ENCODE measurements around the gene TTC1.

Gene TTC1

DNA sequence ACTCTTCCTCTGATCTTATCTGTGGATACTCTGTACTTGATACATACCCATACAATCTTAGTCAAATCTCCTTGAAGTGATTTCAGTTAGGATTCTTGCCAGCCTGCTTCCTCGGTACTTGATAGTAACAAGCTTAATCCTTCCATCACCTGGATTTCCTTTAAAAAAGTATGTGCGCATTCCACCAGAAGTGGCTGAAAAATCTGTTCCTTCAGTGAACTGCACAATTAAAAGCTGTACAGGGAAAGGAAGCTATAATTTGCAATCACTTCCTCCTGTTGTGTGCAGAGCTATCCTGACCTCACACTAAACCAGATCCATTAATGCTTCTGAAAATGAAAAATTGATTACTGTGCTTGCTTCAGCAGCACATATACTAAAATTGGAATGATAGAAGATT, 63.0 kb downstream of the TTC1 start:
- Histone ChIP-seq H3K9me3 (ENCODE audit: control insufficient read depth, low read depth, low read length) (no peaks in the 10 kb centered on the region), H3K9ac (ENCODE audit: low read length) (no peak overlapping the region), H3K4me3 (ENCODE audit: low read length) (no peak overlapping the region), H3K36me3 (ENCODE audit: control insufficient read depth, low read depth, low read length) (no peaks in the 10 kb centered on the region), H3K4me1 (ENCODE audit: control insufficient read depth, low read depth, low read length) (peaks cover 6% of the 10 kb centered on the region), H3K27ac (ENCODE audit: low read length) (no peak overlapping the region), H3K27me3 (ENCODE audit: control insufficient read depth, insufficient read depth, low read length) (no peaks in the 10 kb centered on the region)

DNA sequence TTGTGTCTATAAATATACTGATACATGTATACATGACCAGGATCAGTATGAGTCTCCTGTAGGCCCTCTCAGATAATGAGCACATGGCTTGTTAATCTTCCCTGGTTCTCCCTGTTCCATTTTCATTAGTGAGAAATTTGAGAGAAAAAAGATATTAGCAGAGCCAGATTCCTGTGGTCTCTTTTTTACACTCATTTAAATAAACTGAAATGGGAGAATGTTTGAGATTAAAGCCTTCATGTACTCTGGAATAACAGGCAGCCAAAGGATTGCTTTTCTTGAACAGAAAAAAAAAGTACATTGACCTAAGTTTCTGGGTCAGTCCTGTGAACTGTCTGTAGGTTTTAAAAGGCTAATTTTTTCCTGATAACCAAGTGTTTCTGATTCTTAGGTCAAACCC, 66.1 kb downstream of the TTC1 start:
- H3K36me3 ChIP-seq (ENCODE audit: control insufficient read depth, low read depth, low read length): peaks cover 9% of the 10 kb centered on the region
- no peak overlapping the region for H3K27ac ChIP-seq (ENCODE audit: low read length)
- H3K4me1 ChIP-seq (ENCODE audit: control insufficient read depth, low read depth, low read length): no peaks in the 10 kb centered on the region
- no peak overlapping the region for H3K9ac ChIP-seq (ENCODE audit: low read length)
- no peaks in the 10 kb centered on the region for H3K9me3 ChIP-seq (ENCODE audit: control insufficient read depth, low read depth, low read length)
- H3K27me3 ChIP-seq (ENCODE audit: control insufficient read depth, insufficient read depth, low read length): no peaks in the 10 kb centered on the region
- H3K4me3 ChIP-seq (ENCODE audit: low read length): no peak overlapping the region

DNA sequence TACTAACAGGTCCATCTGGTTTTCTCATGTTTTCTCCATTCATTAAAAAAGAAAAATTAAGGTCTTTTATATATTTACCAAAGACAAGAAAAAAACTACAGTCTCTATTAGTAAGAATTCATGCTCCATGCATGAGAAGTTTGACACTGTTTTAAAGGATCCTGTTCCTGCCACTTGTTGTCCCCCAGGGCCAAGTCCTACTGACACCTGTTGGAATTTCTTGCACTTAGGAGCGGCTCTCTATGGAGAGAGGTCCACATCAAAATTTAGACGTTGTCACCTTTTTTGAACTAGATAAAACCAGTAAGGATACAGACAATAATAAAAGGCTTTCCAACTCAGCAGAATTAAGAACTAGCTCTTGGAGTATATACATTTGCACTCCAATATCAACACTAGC, 68.1 kb downstream of the TTC1 start:
- Histone ChIP-seq H3K4me3 (ENCODE audit: low read length) (no peak overlapping the region), H3K27me3 (ENCODE audit: control insufficient read depth, insufficient read depth, low read length) (no peaks in the 10 kb centered on the region), H3K9me3 (ENCODE audit: control insufficient read depth, low read depth, low read length) (no peaks in the 10 kb centered on the region), H3K27ac (ENCODE audit: low read length) (no peak overlapping the region), H3K36me3 (ENCODE audit: control insufficient read depth, low read depth, low read length) (peaks cover 9% of the 10 kb centered on the region), H3K9ac (ENCODE audit: low read length) (no peak overlapping the region), H3K4me1 (ENCODE audit: control insufficient read depth, low read depth, low read length) (peaks cover 2% of the 10 kb centered on the region)

DNA sequence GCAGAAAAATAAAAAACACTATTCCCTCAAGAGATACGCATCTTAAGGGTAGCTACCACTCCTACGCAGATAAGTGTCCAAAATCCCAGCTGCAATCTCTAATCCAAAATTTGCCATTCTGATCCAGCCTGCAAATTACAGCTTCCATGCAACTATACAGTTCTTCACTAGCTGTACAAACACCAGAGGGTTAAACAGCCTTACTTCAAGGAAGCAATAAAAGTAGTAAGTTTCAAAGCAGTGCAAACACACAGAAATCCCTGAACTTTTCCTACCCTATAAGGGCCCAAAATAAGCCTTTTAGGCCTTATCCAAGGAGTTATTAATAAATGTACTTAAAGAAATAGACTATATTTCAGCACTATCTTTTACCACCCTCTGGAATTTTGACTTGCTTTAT, 70.8 kb downstream of the TTC1 start:
- Histone ChIP-seq H3K27me3 (ENCODE audit: control insufficient read depth, insufficient read depth, low read length) (no peaks in the 10 kb centered on the region), H3K9ac (ENCODE audit: low read length) (no peak overlapping the region), H3K9me3 (ENCODE audit: control insufficient read depth, low read depth, low read length) (no peaks in the 10 kb centered on the region), H3K27ac (ENCODE audit: low read length) (no peak overlapping the region), H3K36me3 (ENCODE audit: control insufficient read depth, low read depth, low read length) (peaks cover 9% of the 10 kb centered on the region), H3K4me1 (ENCODE audit: control insufficient read depth, low read depth, low read length) (peaks cover 14% of the 10 kb centered on the region), H3K4me3 (ENCODE audit: low read length) (no peak overlapping the region)

DNA sequence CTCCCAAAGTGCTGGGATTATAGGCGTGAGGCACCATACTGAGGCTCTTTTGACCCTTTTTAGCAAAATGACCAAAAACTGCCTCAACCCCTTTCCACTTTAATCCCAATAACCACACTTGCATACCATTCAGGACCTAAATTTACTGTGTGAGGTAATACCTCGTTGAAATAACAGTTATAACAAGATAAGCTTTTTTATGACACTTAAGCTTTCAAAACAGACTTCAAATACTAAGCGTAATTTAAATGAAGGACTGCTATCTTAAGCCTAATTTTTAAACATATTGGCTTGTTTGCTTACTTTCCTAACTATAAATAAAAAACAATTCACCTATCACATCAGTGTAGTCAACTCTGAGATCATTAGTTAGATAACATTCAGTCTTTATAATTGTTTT, 72.6 kb downstream of the TTC1 start:
- Histone ChIP-seq H3K4me3 (ENCODE audit: low read length) (no peak overlapping the region), H3K9ac (ENCODE audit: low read length) (no peak overlapping the region), H3K27ac (ENCODE audit: low read length) (no peak overlapping the region), H3K27me3 (ENCODE audit: control insufficient read depth, insufficient read depth, low read length) (no peaks in the 10 kb centered on the region), H3K4me1 (ENCODE audit: control insufficient read depth, low read depth, low read length) (peaks cover 14% of the 10 kb centered on the region), H3K36me3 (ENCODE audit: control insufficient read depth, low read depth, low read length) (peaks cover 9% of the 10 kb centered on the region), H3K9me3 (ENCODE audit: control insufficient read depth, low read depth, low read length) (no peaks in the 10 kb centered on the region)

DNA sequence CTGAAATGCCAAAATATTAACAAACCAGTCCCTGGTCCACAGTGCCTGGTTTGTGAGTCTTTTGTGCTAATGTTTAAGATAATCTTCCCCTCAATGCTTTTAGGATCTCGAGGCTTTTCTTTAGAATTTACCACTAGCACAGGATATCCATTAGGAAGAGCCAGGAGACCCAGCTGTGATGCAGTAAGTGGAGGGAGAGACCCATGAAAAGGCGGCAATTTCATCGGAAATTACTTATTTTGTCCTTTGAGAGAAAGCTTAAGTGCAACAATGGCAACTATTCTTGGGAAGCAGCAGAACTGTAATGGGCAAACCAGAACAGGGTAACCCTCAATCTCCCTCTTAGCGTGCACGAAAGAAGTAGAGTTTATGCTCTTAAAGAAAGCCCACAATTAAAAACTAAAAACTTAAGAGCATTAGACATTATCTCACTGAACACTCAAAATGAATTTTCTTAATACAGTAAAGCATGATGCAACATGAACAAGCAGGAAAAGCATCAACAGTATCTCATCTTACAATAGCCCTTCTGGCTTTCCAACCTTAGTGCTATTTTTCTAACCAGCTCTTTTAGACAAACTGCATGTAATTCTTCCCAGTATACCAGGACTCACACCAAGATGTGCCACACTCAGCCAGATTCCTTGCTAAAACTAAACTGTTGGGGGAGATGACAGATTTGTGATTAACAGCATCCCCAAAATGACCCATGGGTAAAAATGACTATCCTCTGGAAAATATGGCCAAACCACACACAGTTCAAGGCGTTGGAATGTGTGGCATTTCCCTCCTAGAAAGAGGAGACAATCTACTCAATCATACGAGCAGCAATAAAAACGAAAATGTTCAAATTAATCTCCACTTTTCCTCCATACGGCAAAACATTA, 73.9 kb downstream of the TTC1 start:
- H3K4me3 ChIP-seq (ENCODE audit: low read length): no peak overlapping the region
- peaks cover 14% of the 10 kb centered on the region for H3K4me1 ChIP-seq (ENCODE audit: control insufficient read depth, low read depth, low read length)
- H3K27ac ChIP-seq (ENCODE audit: low read length): no peak overlapping the region
- no peaks in the 10 kb centered on the region for H3K27me3 ChIP-seq (ENCODE audit: control insufficient read depth, insufficient read depth, low read length)
- H3K36me3 ChIP-seq (ENCODE audit: control insufficient read depth, low read depth, low read length): peaks cover 2% of the 10 kb centered on the region
- no peak overlapping the region for H3K9ac ChIP-seq (ENCODE audit: low read length)
- H3K9me3 ChIP-seq (ENCODE audit: control insufficient read depth, low read depth, low read length): no peaks in the 10 kb centered on the region

DNA sequence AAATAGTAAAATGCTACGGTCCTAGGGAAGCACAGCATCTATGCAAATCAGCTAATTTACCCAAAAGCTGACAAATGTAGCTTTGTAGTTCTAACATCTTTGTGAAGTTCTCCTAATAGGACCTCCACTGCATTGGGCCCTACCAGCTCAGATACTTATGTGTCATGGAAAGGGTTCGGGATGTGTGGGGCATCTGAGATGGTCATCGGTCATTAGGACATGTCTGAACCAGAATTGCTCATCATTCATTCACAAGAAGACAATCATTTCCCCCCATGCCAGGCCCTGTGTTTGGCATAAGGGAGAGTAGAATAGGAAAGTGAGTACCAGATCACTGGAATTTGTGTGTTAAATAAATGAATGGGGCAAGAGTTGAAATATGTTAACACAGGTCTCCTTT, 74.6 kb downstream of the TTC1 start:
- H3K27ac ChIP-seq (ENCODE audit: low read length): no peak overlapping the region
- peaks cover 14% of the 10 kb centered on the region for H3K4me1 ChIP-seq (ENCODE audit: control insufficient read depth, low read depth, low read length)
- no peak overlapping the region for H3K4me3 ChIP-seq (ENCODE audit: low read length)

DNA sequence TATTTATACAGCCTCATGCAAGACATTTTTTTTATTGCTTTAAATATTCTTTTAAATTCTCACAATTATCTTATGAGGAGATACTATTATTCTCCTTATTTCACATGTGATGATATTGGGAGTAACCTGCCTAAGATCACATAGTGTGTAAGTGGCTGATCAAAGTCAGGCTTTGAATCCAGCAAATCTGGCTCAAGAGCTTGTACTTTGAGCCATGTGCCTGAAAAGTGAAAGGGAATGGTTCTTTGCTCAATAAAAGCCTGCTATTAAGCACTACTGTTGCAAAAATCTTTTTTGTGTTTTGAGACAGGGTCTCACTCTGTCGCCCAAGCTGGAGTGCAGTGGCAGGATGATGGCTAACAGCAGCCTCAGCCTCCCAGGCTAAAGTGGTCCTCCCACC, 75.2 kb downstream of the TTC1 start:
- H3K4me3 ChIP-seq (ENCODE audit: low read length): no peak overlapping the region
- H3K27me3 ChIP-seq (ENCODE audit: control insufficient read depth, insufficient read depth, low read length): no peaks in the 10 kb centered on the region
- H3K27ac ChIP-seq (ENCODE audit: low read length): no peak overlapping the region
- H3K9ac ChIP-seq (ENCODE audit: low read length): no peak overlapping the region
- peaks cover 14% of the 10 kb centered on the region for H3K4me1 ChIP-seq (ENCODE audit: control insufficient read depth, low read depth, low read length)
- H3K36me3 ChIP-seq (ENCODE audit: control insufficient read depth, low read depth, low read length): no peaks in the 10 kb centered on the region
- H3K9me3 ChIP-seq (ENCODE audit: control insufficient read depth, low read depth, low read length): no peaks in the 10 kb centered on the region

More for the DNA sequence above, 74.6 kb downstream of the TTC1 start:
- no peaks in the 10 kb centered on the region for H3K9me3 ChIP-seq (ENCODE audit: control insufficient read depth, low read depth, low read length)
- H3K27me3 ChIP-seq (ENCODE audit: control insufficient read depth, insufficient read depth, low read length): no peaks in the 10 kb centered on the region
- H3K9ac ChIP-seq (ENCODE audit: low read length): no peak overlapping the region
- no peaks in the 10 kb centered on the region for H3K36me3 ChIP-seq (ENCODE audit: control insufficient read depth, low read depth, low read length)

DNA sequence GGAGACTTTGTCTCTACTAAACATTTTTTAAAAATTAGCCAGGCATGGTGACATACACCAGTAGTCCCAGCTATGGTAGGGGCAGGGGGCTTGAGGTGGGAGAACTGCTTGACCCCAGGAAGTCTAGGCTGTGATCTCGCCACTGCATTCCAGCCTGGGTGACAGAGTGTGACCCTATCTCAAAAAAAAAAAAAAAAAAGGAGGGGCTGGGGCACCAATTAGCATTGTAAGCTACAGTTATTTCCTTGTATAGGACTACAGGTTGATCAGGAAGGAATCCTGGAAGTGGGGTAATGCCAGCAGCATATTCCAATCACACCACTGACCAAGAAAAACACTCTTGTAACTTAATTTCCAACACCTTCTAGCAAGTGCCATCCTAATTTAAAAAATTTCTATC, 78.3 kb downstream of the TTC1 start:
- Histone ChIP-seq H3K9ac (ENCODE audit: low read length) (no peak overlapping the region), H3K4me1 (ENCODE audit: control insufficient read depth, low read depth, low read length) (peaks cover 12% of the 10 kb centered on the region), H3K9me3 (ENCODE audit: control insufficient read depth, low read depth, low read length) (no peaks in the 10 kb centered on the region), H3K36me3 (ENCODE audit: control insufficient read depth, low read depth, low read length) (no peaks in the 10 kb centered on the region), H3K27ac (ENCODE audit: low read length) (no peak overlapping the region), H3K27me3 (ENCODE audit: control insufficient read depth, insufficient read depth, low read length) (no peaks in the 10 kb centered on the region), H3K4me3 (ENCODE audit: low read length) (no peak overlapping the region)

DNA sequence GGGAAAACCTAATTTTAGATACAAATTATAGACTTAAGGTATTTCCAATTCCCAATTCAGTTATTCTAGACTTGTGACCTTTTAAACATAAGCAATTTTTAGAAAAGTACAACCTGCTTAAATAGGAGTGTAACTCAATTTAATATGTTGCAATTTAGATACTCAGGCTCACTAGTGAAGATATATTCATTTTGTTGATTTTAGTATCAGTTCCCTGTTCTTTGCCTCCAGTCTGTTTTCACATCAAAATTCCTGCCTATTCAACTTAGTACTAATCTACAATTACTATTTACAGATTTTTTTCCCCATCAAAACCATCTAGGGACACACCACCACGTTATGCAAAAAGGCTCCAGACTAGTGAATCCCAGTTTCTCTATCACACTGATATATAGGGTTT, 79.9 kb downstream of the TTC1 start:
- H3K9me3 ChIP-seq (ENCODE audit: control insufficient read depth, low read depth, low read length): no peaks in the 10 kb centered on the region
- H3K9ac ChIP-seq (ENCODE audit: low read length): no peak overlapping the region
- no peaks in the 10 kb centered on the region for H3K27me3 ChIP-seq (ENCODE audit: control insufficient read depth, insufficient read depth, low read length)
- no peak overlapping the region for H3K27ac ChIP-seq (ENCODE audit: low read length)
- peaks cover 15% of the 10 kb centered on the region for H3K36me3 ChIP-seq (ENCODE audit: control insufficient read depth, low read depth, low read length)
- H3K4me3 ChIP-seq (ENCODE audit: low read length): no peak overlapping the region
- H3K4me1 ChIP-seq (ENCODE audit: control insufficient read depth, low read depth, low read length): no peaks in the 10 kb centered on the region

DNA sequence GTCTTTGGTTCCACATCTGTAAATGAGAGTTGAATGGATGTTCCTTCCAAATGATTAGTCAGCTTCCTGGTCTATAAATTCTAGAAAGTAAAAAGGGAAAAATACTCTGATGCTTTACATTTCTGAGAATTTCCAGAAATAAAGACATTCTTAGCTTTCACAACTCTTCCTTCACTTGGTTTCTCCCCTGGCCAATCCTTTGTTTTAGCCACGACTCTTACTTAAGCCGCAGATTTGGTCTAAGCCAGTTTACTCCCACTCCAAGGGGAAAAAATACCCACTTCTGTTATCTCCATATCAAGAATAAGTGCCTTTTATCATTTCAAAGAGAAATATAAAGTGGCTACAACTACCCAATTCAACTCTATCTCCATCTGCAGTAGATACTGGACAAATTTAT, 80.6 kb downstream of the TTC1 start:
- Histone ChIP-seq H3K27ac (ENCODE audit: low read length) (no peak overlapping the region), H3K9ac (ENCODE audit: low read length) (no peak overlapping the region), H3K9me3 (ENCODE audit: control insufficient read depth, low read depth, low read length) (no peaks in the 10 kb centered on the region), H3K4me1 (ENCODE audit: control insufficient read depth, low read depth, low read length) (no peaks in the 10 kb centered on the region), H3K36me3 (ENCODE audit: control insufficient read depth, low read depth, low read length) (peaks cover 21% of the 10 kb centered on the region), H3K4me3 (ENCODE audit: low read length) (no peak overlapping the region), H3K27me3 (ENCODE audit: control insufficient read depth, insufficient read depth, low read length) (no peaks in the 10 kb centered on the region)

DNA sequence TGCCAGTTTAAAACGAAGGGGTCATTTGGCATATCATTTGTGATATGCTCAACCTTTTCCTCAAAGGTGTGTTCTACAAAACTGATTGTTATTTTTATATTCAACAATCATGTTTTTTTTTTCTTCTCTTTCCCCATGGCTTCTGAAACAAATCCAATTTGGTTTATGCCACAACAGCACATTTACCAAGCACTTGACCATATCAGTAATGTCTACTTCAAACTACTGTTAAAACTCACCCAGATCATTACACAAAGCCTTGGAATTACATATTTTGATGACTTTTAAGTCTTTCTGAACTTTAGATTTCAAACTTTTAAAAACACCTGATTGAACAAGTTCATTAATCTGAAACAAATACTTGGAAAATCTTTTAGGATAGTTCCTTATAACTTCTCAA, 81.1 kb downstream of the TTC1 start:
- Histone ChIP-seq H3K27ac (ENCODE audit: low read length) (no peak overlapping the region), H3K9me3 (ENCODE audit: control insufficient read depth, low read depth, low read length) (no peaks in the 10 kb centered on the region), H3K4me3 (ENCODE audit: low read length) (no peak overlapping the region), H3K9ac (ENCODE audit: low read length) (no peak overlapping the region), H3K27me3 (ENCODE audit: control insufficient read depth, insufficient read depth, low read length) (no peaks in the 10 kb centered on the region), H3K4me1 (ENCODE audit: control insufficient read depth, low read depth, low read length) (no peaks in the 10 kb centered on the region), H3K36me3 (ENCODE audit: control insufficient read depth, low read depth, low read length) (peaks cover 21% of the 10 kb centered on the region)

All from iPS-18a (cell line).